ENCODE results near the gene TWSG1. TPM values are rescaled to one million over a fixed set of nuclear protein-coding genes. Genes with fewer than 3 reads are reported as not detected.

The TWSG1 gene
- polyA plus RNA-seq, 2 of the 4 experiments (the other 2 are of a cell fraction), result 20.6 to 38.3 TPM

- CTCF ChIA-PET, result no interaction called here
- H3K27ac ChIP-seq, result no peak overlapping the region
- DNase-seq (ENCODE audit: low read depth in 1 of 2, low spot score in 1 of 2) (no peak), FAIRE-seq (no peak), ATAC-seq (no peak)
- H3K4me2 ChIP-seq, result no peak overlapping the region
- WGBS (ENCODE audit: missing lambda C conversion rate), result 7% methylated on average over 1 of the region's 1 CpG
- no peak for TF ChIP-seq HEYL (CRISPR knock-in tag; IDR thresholded peaks at IDR 0.05)
- TF ChIP-seq, protein P1, sequence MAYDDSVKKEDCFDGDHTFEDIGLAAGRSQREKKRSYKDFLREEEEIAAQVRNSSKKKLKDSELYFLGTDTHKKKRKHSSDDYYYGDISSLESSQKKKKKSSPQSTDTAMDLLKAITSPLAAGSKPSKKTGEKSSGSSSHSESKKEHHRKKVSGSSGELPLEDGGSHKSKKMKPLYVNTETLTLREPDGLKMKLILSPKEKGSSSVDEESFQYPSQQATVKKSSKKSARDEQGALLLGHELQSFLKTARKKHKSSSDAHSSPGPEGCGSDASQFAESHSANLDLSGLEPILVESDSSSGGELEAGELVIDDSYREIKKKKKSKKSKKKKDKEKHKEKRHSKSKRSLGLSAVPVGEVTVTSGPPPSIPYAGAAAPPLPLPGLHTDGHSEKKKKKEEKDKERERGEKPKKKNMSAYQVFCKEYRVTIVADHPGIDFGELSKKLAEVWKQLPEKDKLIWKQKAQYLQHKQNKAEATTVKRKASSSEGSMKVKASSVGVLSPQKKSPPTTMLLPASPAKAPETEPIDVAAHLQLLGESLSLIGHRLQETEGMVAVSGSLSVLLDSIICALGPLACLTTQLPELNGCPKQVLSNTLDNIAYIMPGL (CRISPR knock-in tag; IDR thresholded peaks at IDR 0.05; ENCODE audit: borderline replicate concordance), result no peak
- no peak for TF ChIP-seq RCOR1 (IDR thresholded peaks at IDR 0.05; ENCODE audit: low read depth, low read length)
- no peak for TF ChIP-seq HDAC2 (IDR thresholded peaks at IDR 0.05)
- TF ChIP-seq EP300 (IDR thresholded peaks at IDR 0.05), result no peak
- TF ChIP-seq CHD2 (IDR thresholded peaks at IDR 0.05; ENCODE audit: low read length, partially characterized antibody), result no peak
- TF ChIP-seq POLR2A (IDR thresholded peaks at IDR 0.05; ENCODE audit: low read length), result no peak
- TF ChIP-seq RARB (CRISPR knock-in tag; IDR thresholded peaks at IDR 0.05), result no peak
- no peak for TF ChIP-seq BHLHE40 (IDR thresholded peaks at IDR 0.05; ENCODE audit: low read depth, low read length)
- TF ChIP-seq ATOH8 (CRISPR knock-in tag; IDR thresholded peaks at IDR 0.05; ENCODE audit: low read depth), result no peak
- TF ChIP-seq HOXB5 (CRISPR knock-in tag; IDR thresholded peaks at IDR 0.05), result no peak
- no peak for TF ChIP-seq MYC (IDR thresholded peaks at IDR 0.05; ENCODE audit: borderline replicate concordance, low read length)
- TF ChIP-seq KDM5A (IDR thresholded peaks at IDR 0.05), result no peak
- TF ChIP-seq NR3C1 (IDR thresholded peaks at IDR 0.05), result no peak
- no peak for TF ChIP-seq MAFK (IDR thresholded peaks at IDR 0.05; ENCODE audit: partially characterized antibody)
- TF ChIP-seq PBX3 (IDR thresholded peaks at IDR 0.05), result no peak
- TF ChIP-seq NFE2L2 (conservative IDR thresholded peaks at IDR 0.05; ENCODE audit: low read length), result no peak
- TF ChIP-seq E2F6 (IDR thresholded peaks at IDR 0.05; ENCODE audit: borderline replicate concordance, low read depth), result no peak
- no peak for TF ChIP-seq FOXS1 (CRISPR knock-in tag; IDR thresholded peaks at IDR 0.05)
- H3K4me3 ChIP-seq, result no peak overlapping the region
- POLR2A ChIA-PET, result interaction anchor here (1.5 kb wide), 1 partner anchor 15 kb away, joined by 4 read pairs; the partner anchor contains the start of gene TWSG1
- H3K9me3 ChIP-seq, result no peaks in the 10 kb centered on the region; the same call in 2 of the 3 replicates
- H3K4me1 ChIP-seq, result no peaks in the 10 kb centered on the region
Measured at GRCh38 chr18:9319333-9319732, 15.2 kb upstream of the TWSG1 start.

DNA sequence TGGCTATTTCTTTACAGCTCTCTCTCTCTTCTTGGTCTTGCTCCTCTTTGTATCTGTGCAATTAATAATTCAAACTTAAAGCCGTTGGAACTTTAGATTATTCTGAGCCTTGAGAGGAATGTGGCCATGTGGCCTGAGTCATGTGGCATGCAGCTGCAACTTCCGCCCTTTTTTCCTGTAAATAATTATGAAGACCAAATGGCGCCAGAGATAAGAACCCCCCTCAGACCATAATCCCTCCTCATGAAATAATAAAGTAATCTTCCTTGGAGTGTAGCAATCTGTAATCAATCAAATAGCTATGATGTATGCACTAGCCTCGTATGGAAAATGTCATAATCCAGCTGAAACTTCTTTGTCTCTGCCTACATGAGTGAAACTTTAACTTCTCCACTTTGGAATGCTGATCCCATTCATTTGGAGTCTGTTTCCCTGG is 13.5 kb upstream of the TWSG1 start:
- no peak overlapping the region for H3K4me3 ChIP-seq
- POLR2A ChIA-PET, result no interaction called here
- no peaks in the 10 kb centered on the region; the same call in 2 of the 3 replicates for H3K9me3 ChIP-seq
- H3K27ac ChIP-seq, result no peak overlapping the region
- DNase-seq (ENCODE audit: low read depth in 1 of 2, low spot score in 1 of 2) (no peak), FAIRE-seq (no peak), ATAC-seq (no peak)
- CTCF ChIA-PET, result interaction anchor here (1.1 kb wide), 1 partner anchor 668 kb away, joined by 3 read pairs; no protein-coding TSS in a partner anchor
- H3K4me1 ChIP-seq, result no peaks in the 10 kb centered on the region
- H3K4me2 ChIP-seq, result no peak overlapping the region
- WGBS (ENCODE audit: missing lambda C conversion rate), result 44% methylated on average over 4 of the region's 4 CpGs
- TF ChIP-seq EP300 (IDR thresholded peaks at IDR 0.05) (no peak), NR3C1 (IDR thresholded peaks at IDR 0.05) (no peak), USF2 (IDR thresholded peaks at IDR 0.05) (no peak), EHF (CRISPR knock-in tag; IDR thresholded peaks at IDR 0.05) (no peak), MAX (IDR thresholded peaks at IDR 0.05) (no peak), ESRRA (IDR thresholded peaks at IDR 0.05; ENCODE audit: borderline replicate concordance, low read length) (no peak), ZNF302 (CRISPR knock-in tag; IDR thresholded peaks at IDR 0.05) (no peak), REST (IDR thresholded peaks at IDR 0.05) (no peak), PBX3 (IDR thresholded peaks at IDR 0.05) (no peak), ZC3H11A (IDR thresholded peaks at IDR 0.05) (no peak), CEBPB (IDR thresholded peaks at IDR 0.05) (no peak), ATOH8 (CRISPR knock-in tag; IDR thresholded peaks at IDR 0.05; ENCODE audit: low read depth) (no peak)
